G401 (cell line): ENCODE measurements around the gene PIAS4. TPM values are rescaled to one million over a fixed set of nuclear protein-coding genes. Genes with fewer than 3 reads are reported as not detected.
A peak's percentile ranks its signal among the peaks of the same experiment; 100 is the strongest.
"Not testable (repeated sequence)": the region's sequence is repeated elsewhere in the genome, so short reads cannot be mapped to it uniquely, and the experiment has no call there.

Experiments
- DNase-seq: peaks from one replicate; pipeline ENCODE4 v3.0.0-alpha.2; 2015; ENCODE audit warnings: low spot score
- in situ Hi-C: cut with HindIII; loops from 2 replicates; pipeline ENCODE4 v1.10.0; 2016; ENCODE audit warnings: low sequenced_read_pairs, mixed read lengths
- total RNA-seq: library from RNA; depleted of rRNA; stranded (reverse); fragments of >200 nt; shearing (Covaris generic); gene quantifications from 2 replicates; pipeline ENCODE4 v1.2.3, GENCODE V29; 2014

PIAS4 gene
- total RNA-seq, 1 experiment from 2014 or later: 45.7 TPM

GRCh38 chr19:3987619-3988371, 19.7 kb upstream of the PIAS4 start:
- peak; percentile 89 for DNase-seq
- in situ Hi-C loops: no loop called here

GRCh38 chr19:3990815-3991117, 16.8 kb upstream of the PIAS4 start:
- in situ Hi-C loops: no loop called here
- no peak for DNase-seq

GRCh38 chr19:3995607-3996006, 11.9 kb upstream of the PIAS4 start:
- in situ Hi-C loops: no loop called here
- no peak for DNase-seq

GRCh38 chr19:3998667-3999412, 8.7 kb upstream of the PIAS4 start:
- in situ Hi-C loops, DNase-seq: not testable (repeated sequence)

GRCh38 chr19:4000798-4001197, 6.7 kb upstream of the PIAS4 start:
- DNase-seq, in situ Hi-C loops: not testable (repeated sequence)

- in situ Hi-C loops, DNase-seq: not testable (repeated sequence)
These were observed 2.1 kb upstream of the PIAS4 start for GRCh38 chr19:4005436-4005835.

GRCh38 chr19:4007836-4008539, 452 bp downstream of the PIAS4 start:
- DNase-seq: peak; percentile 14
- in situ Hi-C loops: no loop called here

- in situ Hi-C loops: no loop called here
- DNase-seq: peak; percentile 81
These were observed 2.7 kb downstream of the PIAS4 start for GRCh38 chr19:4009990-4010807.

GRCh38 chr19:4010808-4011110, 3.2 kb downstream of the PIAS4 start:
- in situ Hi-C loops: no loop called here

GRCh38 chr19:4011430-4011829, 3.9 kb downstream of the PIAS4 start:
- DNase-seq, in situ Hi-C loops: not testable (repeated sequence)

More at GRCh38 chr19:4010808-4011110, 3.2 kb downstream of the PIAS4 start:
- DNase-seq: no peak

- in situ Hi-C loops: no loop called here
- DNase-seq: no peak
These were observed 4.8 kb downstream of the PIAS4 start for GRCh38 chr19:4012092-4012974.

- DNase-seq: no peak
- in situ Hi-C loops: no loop called here
These were observed 5.6 kb downstream of the PIAS4 start for GRCh38 chr19:4012975-4013634.

- no peak for DNase-seq
- in situ Hi-C loops: no loop called here
These were observed 6.5 kb downstream of the PIAS4 start for GRCh38 chr19:4013886-4014540.

- DNase-seq: peak; percentile 81
- in situ Hi-C loops: no loop called here
These were observed 7.3 kb downstream of the PIAS4 start for GRCh38 chr19:4014541-4015491.

- in situ Hi-C loops: no loop called here
- DNase-seq: no peak
These were observed 8.3 kb downstream of the PIAS4 start for GRCh38 chr19:4015705-4016402.

GRCh38 chr19:4016486-4016885, 8.9 kb downstream of the PIAS4 start:
- DNase-seq: no peak
- in situ Hi-C loops: no loop called here
